Lower leg skin (tissue), 3 donors: ENCODE measurements around the gene SKIL.

Source experiments
- POLR2A ChIP-seq, 2 donors: fragments of 450-650 bp; IDR thresholded peaks; one replicate each; pipeline ENCODE4 v1.6.1; 2016 to 2017; ENCODE audit warnings: antibody characterized with exemption in 2 of 2, mild to moderate bottlenecking in 1 of 2, moderate library complexity in 1 of 2
- TF ChIP-seq, protein P1 (sequence below), 3 donors: fragments of 450-650 bp; IDR thresholded peaks; one replicate each; pipeline ENCODE4 v1.5.1; 2016; ENCODE audit warnings: antibody characterized with exemption in 3 of 3, mild to moderate bottlenecking in 3 of 3, moderate library complexity in 2 of 3

GRCh38 chr3:170437176-170437575 is 79.7 kb downstream of the SKIL start:
- TF ChIP-seq, protein P1, sequence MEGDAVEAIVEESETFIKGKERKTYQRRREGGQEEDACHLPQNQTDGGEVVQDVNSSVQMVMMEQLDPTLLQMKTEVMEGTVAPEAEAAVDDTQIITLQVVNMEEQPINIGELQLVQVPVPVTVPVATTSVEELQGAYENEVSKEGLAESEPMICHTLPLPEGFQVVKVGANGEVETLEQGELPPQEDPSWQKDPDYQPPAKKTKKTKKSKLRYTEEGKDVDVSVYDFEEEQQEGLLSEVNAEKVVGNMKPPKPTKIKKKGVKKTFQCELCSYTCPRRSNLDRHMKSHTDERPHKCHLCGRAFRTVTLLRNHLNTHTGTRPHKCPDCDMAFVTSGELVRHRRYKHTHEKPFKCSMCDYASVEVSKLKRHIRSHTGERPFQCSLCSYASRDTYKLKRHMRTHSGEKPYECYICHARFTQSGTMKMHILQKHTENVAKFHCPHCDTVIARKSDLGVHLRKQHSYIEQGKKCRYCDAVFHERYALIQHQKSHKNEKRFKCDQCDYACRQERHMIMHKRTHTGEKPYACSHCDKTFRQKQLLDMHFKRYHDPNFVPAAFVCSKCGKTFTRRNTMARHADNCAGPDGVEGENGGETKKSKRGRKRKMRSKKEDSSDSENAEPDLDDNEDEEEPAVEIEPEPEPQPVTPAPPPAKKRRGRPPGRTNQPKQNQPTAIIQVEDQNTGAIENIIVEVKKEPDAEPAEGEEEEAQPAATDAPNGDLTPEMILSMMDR (IDR thresholded peaks at IDR 0.05): no peak
- no peak for TF ChIP-seq POLR2A (IDR thresholded peaks at IDR 0.05)
